Neural progenitor cell (in vitro differentiated cells): ENCODE results near the gene STRA6. TPM values are rescaled to one million over a fixed set of nuclear protein-coding genes. Genes with fewer than 3 reads are reported as not detected.

Experiments used
- DNase-seq: peaks from one replicate; pipeline ENCODE4 v3.0.0-alpha.2; 2016; ENCODE audit warnings: low spot score
- H2AFZ ChIP-seq: fragments of 200-600 bp; sonication (generic); replicated peaks from 2 replicates; pipeline ENCODE4 v1.6.1; 2016; ENCODE audit warnings: antibody characterized with exemption
- H3F3A ChIP-seq: fragments of 200-600 bp; sonication (generic); 2 replicates; pipeline ENCODE4 v1.6.1; 2016; ENCODE audit warnings: antibody characterized with exemption, low read depth
- H3K27ac ChIP-seq: fragments of 200-600 bp; sonication (generic); 2 replicates; pipeline ENCODE4 v1.5.1; 2016; ENCODE audit warnings: mild to moderate bottlenecking
- H3K27me3 ChIP-seq: fragments of 200-600 bp; sonication (generic); 2 replicates; pipeline ENCODE4 v1.6.1; 2016; ENCODE audit warnings: mild to moderate bottlenecking, moderate library complexity
- H3K36me3 ChIP-seq: fragments of 200-600 bp; sonication (generic); 2 replicates; pipeline ENCODE4 v1.5.1; 2016
- H3K4me1 ChIP-seq: fragments of 200-600 bp; sonication (generic); 2 replicates; pipeline ENCODE4 v1.6.1; 2016; ENCODE audit warnings: mixed run types
- H3K4me2 ChIP-seq: fragments of 200-600 bp; sonication (generic); 2 replicates; pipeline ENCODE4 v1.6.1; 2016
- H3K4me3 ChIP-seq: fragments of 200-600 bp; sonication (generic); 2 replicates; pipeline ENCODE4 v1.5.1; 2016
- H3K79me2 ChIP-seq: fragments of 200-600 bp; sonication (generic); 2 replicates; pipeline ENCODE4 v1.6.1; 2016; ENCODE audit warnings: low read depth
- H3K9ac ChIP-seq: fragments of 200-600 bp; sonication (generic); 2 replicates; pipeline ENCODE4 v1.6.1; 2016
- H3K9me3 ChIP-seq: fragments of 200-600 bp; sonication (generic); 2 replicates; pipeline ENCODE4 v1.5.1; 2016; ENCODE audit warnings: low read depth
- H4K20me1 ChIP-seq: fragments of 200-600 bp; sonication (generic); 2 replicates; pipeline ENCODE4 v1.6.1; 2016; ENCODE audit warnings: low read depth
- H3K27ac Mint-ChIP-seq: 3 replicates; pipeline ENCODE4 v1.8.0; 2021; ENCODE audit warnings: mixed read lengths
- H3K27me3 Mint-ChIP-seq: 2 replicates; pipeline ENCODE4 v1.8.0; 2022; ENCODE audit warnings: low read depth, mild to moderate bottlenecking, inconsistent platforms, moderate library complexity, mixed read lengths; ENCODE audit not compliant: insufficient read depth
- H3K36me3 Mint-ChIP-seq: 3 replicates; pipeline ENCODE4 v1.8.0; 2021; ENCODE audit warnings: mixed read lengths
- H3K4me1 Mint-ChIP-seq: 3 replicates; pipeline ENCODE4 v1.8.0; 2021; ENCODE audit warnings: mixed read lengths
- H3K4me3 Mint-ChIP-seq: 3 replicates; pipeline ENCODE4 v1.8.0; 2021; ENCODE audit warnings: mild to moderate bottlenecking, moderate library complexity, mixed read lengths
- H3K9me3 Mint-ChIP-seq: 3 replicates; pipeline ENCODE4 v1.8.0; 2020; ENCODE audit warnings: mixed read lengths
- EZH2 ChIP-seq: fragments of 200-600 bp; sonication (generic); IDR thresholded peaks from 2 replicates; pipeline ENCODE4 v1.6.1; 2017; ENCODE audit warnings: antibody characterized with exemption, mild to moderate bottlenecking, moderate library complexity
- EZH2phosphoT487 ChIP-seq: fragments of 200-600 bp; sonication (generic); IDR thresholded peaks from 2 replicates; pipeline ENCODE4 v1.6.1; 2017; ENCODE audit warnings: antibody characterized with exemption
- total RNA-seq: library from RNA; depleted of rRNA; stranded (reverse); fragments of >200 nt; gene quantifications from 2 replicates; pipeline ENCODE4 v1.2.3, GENCODE V29; 2015; ENCODE audit warnings: low replicate concordance
- TF ChIP-seq, protein P1 (sequence below): fragments of 200-600 bp; sonication (generic); IDR thresholded peaks from 2 replicates; pipeline ENCODE4 v1.5.1; 2017; ENCODE audit warnings: antibody characterized with exemption, mild to moderate bottlenecking

The STRA6 gene
- total RNA-seq, 1 donor from 2014 or later = 3.1 TPM

DNA sequence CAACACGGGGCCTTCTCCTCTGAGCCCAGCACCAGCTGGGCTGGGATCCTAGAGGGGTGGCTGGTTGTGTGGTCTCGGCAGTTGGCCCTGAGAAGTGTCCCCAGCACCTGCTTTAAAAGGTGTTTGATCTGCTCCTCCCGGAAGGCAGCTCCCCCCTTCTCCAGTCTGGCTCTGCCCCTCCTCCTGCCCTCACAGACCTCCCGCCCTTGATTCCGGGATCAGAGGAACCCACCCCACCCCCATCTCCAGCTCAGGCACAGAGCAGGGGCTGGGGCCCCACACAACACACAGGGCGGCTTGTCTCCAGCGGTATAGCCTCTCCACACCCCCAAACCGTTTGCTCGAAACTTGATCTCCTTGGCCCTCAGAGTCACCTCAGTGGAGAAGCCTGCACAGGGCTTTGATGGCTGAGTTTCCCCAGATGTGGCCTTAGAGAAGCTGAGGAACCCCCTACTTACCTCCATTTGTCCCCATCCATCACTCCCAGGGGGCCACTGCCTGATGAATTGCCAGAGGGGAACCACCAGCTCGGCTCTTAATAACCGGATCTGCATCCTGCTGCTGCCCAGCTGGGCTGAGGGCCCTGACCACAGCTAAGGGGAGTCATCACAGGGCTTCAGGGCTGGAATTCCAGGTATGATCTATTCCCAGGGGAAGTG lies 6.4 kb upstream of the STRA6 start:
- H3K4me1 Mint-ChIP-seq = peaks cover 90% of the 10 kb centered on the region
- Histone ChIP-seq H3K27me3 (no peaks in the 10 kb centered on the region), H3K9ac (no peak overlapping the region), H4K20me1 (no peaks in the 10 kb centered on the region), H3K9me3 (no peaks in the 10 kb centered on the region), H3K4me1 (peaks cover 51% of the 10 kb centered on the region), H2AFZ (no peak overlapping the region), H3K4me2 (peak overlapping the region; percentile 65), H3K27ac (no peak overlapping the region), H3K79me2 (no peaks in the 10 kb centered on the region), H3K4me3 (no peak overlapping the region), H3F3A (peaks cover 48% of the 10 kb centered on the region), H3K36me3 (no peaks in the 10 kb centered on the region)
- H3K36me3 Mint-ChIP-seq = no peaks in the 10 kb centered on the region
- peaks cover 26% of the 10 kb centered on the region for H3K27me3 Mint-ChIP-seq
- peak; percentile 55 for DNase-seq
- H3K4me3 Mint-ChIP-seq = peak overlapping the region; percentile 69
- no peak for TF ChIP-seq EZH2
- peak overlapping the region; percentile 96 for H3K27ac Mint-ChIP-seq
- H3K9me3 Mint-ChIP-seq = no peaks in the 10 kb centered on the region

DNA sequence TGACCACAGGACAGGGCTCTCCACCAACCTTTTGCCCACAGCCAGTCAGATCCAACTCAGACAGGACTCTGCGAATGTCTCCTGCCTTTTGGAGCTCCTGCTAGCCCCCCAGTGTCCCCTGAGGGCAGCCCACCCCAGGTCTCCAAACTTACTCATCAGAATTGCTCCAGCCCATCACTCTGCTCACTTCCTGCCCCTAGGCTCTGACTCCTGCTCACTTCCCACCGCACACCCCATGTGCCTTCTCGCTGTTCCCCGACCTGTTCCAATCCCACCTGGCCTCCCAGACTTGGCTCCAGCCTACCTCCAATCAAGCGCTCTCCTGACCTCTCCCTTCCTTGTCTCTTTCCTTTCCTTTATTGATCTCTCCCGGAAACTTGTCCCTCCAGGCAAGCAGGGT lies 5.9 kb upstream of the STRA6 start:
- TF ChIP-seq EZH2phosphoT487 = no peak
- no peak for TF ChIP-seq EZH2
- TF ChIP-seq, protein P1, sequence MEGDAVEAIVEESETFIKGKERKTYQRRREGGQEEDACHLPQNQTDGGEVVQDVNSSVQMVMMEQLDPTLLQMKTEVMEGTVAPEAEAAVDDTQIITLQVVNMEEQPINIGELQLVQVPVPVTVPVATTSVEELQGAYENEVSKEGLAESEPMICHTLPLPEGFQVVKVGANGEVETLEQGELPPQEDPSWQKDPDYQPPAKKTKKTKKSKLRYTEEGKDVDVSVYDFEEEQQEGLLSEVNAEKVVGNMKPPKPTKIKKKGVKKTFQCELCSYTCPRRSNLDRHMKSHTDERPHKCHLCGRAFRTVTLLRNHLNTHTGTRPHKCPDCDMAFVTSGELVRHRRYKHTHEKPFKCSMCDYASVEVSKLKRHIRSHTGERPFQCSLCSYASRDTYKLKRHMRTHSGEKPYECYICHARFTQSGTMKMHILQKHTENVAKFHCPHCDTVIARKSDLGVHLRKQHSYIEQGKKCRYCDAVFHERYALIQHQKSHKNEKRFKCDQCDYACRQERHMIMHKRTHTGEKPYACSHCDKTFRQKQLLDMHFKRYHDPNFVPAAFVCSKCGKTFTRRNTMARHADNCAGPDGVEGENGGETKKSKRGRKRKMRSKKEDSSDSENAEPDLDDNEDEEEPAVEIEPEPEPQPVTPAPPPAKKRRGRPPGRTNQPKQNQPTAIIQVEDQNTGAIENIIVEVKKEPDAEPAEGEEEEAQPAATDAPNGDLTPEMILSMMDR = no peak

DNA sequence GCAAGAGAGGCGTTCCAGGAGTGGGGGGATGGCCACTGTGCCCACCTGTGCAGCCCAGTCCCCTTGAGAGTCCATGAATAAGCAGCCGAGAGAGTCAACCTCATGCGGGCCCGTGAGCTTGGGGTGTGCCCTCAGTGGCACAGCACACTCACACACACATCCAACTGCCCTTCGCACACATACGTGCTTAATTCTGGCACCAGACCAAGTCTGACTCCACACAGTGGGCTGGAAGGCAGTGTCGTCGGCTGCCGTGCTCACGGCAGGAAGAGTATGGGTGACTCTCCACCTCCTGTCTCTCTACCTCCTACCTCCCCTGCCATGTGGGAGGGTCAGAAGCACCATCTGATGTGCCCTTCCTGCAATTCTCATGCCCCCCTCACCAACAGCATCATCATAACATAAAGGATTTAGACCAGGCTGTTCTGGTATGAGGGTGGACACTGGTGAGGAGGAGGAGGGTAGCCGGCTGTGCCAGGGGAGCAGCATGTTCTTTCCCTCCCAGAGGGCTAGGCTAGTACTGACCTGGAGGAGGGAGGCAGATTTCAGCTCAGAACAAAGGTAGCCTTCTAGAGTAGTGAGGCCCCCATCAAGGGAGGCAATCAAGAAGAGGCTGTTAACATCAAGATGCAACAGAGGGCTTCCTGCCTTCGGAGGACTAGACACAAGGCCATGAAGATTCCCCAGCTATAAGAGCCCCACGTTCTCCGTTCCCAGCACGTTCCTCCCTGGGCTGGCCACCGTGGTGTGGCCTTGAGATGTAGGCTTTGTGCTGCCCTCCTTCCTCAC lies 5.3 kb upstream of the STRA6 start:
- H3K4me1 ChIP-seq = peaks cover 51% of the 10 kb centered on the region
- no peak overlapping the region for H3K4me2 ChIP-seq
- H3K9me3 ChIP-seq = no peaks in the 10 kb centered on the region
- no peaks in the 10 kb centered on the region for H3K79me2 ChIP-seq
- H3F3A ChIP-seq = peaks cover 48% of the 10 kb centered on the region
- Mint-ChIP-seq H3K27me3 (peaks cover 30% of the 10 kb centered on the region), H3K27ac (peak overlapping the region; percentile 96), H3K36me3 (no peaks in the 10 kb centered on the region), H3K4me3 (peak overlapping the region; percentile 52), H3K4me1 (peaks cover 91% of the 10 kb centered on the region), H3K9me3 (no peaks in the 10 kb centered on the region)
- no peak overlapping the region for H3K27ac ChIP-seq
- H4K20me1 ChIP-seq = no peaks in the 10 kb centered on the region
- H2AFZ ChIP-seq = no peak overlapping the region
- no peaks in the 10 kb centered on the region for H3K27me3 ChIP-seq
- TF ChIP-seq EZH2phosphoT487 (no peak), EZH2 (no peak)
- TF ChIP-seq, protein P1 = no peak
- H3K4me3 ChIP-seq = no peak overlapping the region
- H3K9ac ChIP-seq = no peak overlapping the region
- DNase-seq = no peak
- H3K36me3 ChIP-seq = no peaks in the 10 kb centered on the region

More for the DNA sequence above, 5.9 kb upstream of the STRA6 start:
- Mint-ChIP-seq H3K27me3 (peaks cover 29% of the 10 kb centered on the region), H3K4me3 (peak overlapping the region; percentile 52), H3K36me3 (no peaks in the 10 kb centered on the region), H3K4me1 (peaks cover 90% of the 10 kb centered on the region), H3K9me3 (no peaks in the 10 kb centered on the region), H3K27ac (peak overlapping the region; percentile 61)
- Histone ChIP-seq H3K4me3 (no peak overlapping the region), H3K9me3 (no peaks in the 10 kb centered on the region), H3K9ac (no peak overlapping the region), H3K27ac (no peak overlapping the region), H3F3A (peaks cover 48% of the 10 kb centered on the region), H3K27me3 (no peaks in the 10 kb centered on the region), H2AFZ (no peak overlapping the region), H3K4me2 (peak overlapping the region; percentile 65), H3K4me1 (peaks cover 51% of the 10 kb centered on the region), H4K20me1 (no peaks in the 10 kb centered on the region), H3K79me2 (no peaks in the 10 kb centered on the region), H3K36me3 (no peaks in the 10 kb centered on the region)
- no peak for DNase-seq
